Activated CD8-positive, alpha-beta memory T cell treated with anti-CD3 and anti-CD28 coated beads, Interleukin-2, amount 50 U/mL, for 48 hours (primary cell): ENCODE results near the gene MAP2K7.
A peak's percentile ranks its signal among the peaks of the same experiment; 100 is the strongest.
"Not testable (repeated sequence)": the region's sequence is repeated elsewhere in the genome, so short reads cannot be mapped to it uniquely, and the experiment has no call there.

Experiments
- DNase-seq: peaks from one replicate; pipeline ENCODE4 v3.0.0-alpha.2; 2020

MAP2K7 gene

GRCh38 chr19:7920519-7921301 lies 17.0 kb downstream of the MAP2K7 start:
- peak; percentile 99 for DNase-seq

DNA sequence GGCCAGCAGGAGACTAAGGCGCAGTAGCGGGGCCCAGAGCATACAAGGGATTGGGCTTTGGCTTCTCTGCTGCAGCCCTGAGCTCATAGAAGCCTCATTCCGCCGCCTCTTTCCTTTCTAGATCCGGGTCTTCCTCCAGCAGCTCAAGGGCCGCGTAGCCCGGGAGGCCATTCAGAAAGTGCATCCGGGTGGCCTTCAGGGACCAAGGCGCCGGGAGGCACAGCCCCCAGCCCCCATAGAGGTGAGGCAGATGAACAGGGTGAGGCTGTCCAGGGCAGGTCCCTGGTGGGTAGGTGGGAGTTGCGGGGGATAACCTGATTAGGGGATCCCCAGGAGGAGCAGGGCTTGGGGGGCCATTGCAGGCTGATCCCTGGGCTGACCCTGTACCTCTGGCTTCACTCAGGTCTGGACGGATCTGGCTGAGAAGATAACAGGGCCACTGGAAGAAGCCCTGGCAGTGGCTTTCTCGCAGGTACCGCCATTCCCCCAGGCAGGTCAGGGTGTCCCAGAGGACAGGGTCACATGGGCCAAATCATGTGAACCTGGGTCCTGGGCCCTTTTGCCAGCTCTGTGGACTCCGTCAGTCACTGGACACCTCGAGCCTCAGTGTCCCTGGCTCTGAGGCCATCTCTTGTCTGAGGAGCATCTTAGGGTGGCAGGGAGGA lies 17.8 kb downstream of the MAP2K7 start:
- no peak for DNase-seq

DNA sequence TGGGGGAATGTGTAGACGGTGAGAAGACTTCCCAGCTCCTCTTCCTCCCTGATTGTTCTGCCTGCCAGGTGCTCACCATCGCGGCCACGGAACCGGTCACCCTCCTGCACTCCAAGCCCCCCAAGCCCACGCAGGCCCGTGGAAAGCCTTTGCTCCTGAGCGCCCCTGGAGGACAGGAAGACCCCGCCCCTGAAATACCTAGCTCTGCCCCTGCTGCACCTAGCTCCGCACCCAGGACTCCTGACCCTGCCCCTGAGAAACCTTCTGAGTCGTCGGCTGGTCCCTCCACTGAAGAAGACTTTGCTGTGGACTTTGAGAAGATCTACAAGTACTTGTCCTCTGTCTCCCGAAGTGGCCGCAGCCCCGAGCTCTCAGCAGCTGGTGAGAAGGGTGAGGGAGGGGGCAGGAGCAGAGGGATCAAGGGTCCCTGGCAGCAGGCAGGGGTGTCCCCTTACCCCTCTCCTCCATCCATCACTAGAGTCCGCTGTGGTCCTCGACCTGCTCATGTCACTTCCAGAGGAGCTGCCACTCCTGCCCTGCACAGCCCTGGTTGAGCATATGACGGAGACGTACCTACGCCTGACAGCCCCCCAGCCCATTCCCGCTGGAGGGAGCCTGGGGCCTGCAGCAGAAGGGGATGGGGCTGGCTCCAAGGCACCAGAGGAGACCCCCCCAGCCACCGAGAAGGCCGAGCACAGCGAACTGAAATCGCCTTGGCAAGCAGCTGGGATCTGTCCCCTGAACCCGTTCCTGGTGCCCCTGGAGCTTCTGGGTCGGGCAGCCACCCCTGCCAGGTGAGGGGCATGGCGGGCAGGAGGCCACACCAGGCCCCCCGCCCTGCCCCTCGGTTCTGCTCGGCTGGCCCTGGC lies 18.5 kb downstream of the MAP2K7 start:
- DNase-seq: no peak

DNA sequence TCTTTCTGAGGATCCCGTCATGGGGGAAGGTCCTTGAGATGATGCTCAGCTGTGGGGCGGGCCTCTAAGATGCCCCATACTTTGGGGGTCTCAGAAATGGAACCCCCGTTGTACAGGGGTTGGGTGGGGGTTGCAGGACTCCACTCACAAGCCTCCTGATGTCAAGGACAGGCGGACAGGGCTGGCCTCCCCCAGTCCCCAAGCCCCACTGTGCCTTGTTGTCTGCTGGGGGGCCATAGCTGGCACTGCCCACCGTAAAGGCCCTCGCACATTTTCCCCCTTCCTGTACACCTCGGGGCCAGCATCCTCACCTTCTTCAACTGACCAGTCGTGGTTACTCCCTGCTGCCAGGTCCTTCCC lies 19.1 kb downstream of the MAP2K7 start:
- no peak for DNase-seq

GRCh38 chr19:7923295-7924191 lies 19.9 kb downstream of the MAP2K7 start:
- no peak for DNase-seq

DNA sequence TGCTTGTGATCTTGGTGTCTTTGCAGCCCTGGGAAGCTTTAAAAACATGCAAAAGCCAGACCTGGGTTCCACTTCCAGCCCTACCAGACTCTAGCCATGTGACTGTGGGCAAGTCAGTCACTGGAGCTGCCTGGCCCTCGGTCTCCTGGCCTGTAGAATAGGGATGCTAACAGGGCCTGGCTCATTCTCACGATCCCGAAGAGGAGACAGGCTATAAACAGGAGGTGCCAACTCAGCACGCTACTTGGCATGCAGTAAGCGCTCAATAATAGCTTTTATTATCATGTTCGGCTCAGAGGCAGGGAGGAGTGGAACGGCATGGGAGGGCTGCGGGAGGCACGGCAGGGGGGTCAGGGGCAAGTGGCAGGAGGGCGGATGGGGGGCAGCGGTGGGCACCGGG lies 20.6 kb downstream of the MAP2K7 start:
- no peak for DNase-seq

DNA sequence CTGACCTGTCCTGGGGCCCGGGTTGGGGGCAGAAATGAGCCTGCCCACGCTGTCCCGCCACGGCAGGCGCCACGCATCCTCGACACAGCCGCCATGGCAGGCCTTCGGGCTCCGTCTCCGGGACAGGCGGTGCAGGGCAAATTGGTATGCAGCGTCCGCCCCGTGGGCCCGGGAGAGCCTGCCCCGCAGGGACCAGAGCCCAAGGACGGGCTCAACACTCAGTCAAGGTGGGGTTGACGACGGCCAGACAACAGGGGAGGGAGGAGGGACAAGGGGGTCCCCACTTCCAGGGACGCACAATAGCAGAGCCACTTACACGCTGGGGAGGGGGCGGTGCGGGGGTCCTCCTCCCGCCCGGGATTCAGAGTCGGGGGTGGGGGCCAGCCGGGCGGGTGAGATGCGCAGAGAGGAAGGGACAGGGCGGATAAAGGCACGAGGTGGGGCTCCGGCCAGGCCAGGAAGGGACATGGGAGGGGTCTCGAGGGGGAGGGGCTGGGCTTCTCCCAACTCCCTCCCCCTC lies 21.0 kb downstream of the MAP2K7 start:
- no peak for DNase-seq

GRCh38 chr19:7925171-7925851 lies 21.6 kb downstream of the MAP2K7 start:
- peak; percentile 96 for DNase-seq

GRCh38 chr19:7926021-7926726 lies 22.5 kb downstream of the MAP2K7 start, which contains the start of gene CTXN1:
TSS of gene CTXN1 (minus strand) at chr19:7926135. CDS start at chr19:7925538, 597 bp downstream.
- DNase-seq: peak; percentile 93

DNA sequence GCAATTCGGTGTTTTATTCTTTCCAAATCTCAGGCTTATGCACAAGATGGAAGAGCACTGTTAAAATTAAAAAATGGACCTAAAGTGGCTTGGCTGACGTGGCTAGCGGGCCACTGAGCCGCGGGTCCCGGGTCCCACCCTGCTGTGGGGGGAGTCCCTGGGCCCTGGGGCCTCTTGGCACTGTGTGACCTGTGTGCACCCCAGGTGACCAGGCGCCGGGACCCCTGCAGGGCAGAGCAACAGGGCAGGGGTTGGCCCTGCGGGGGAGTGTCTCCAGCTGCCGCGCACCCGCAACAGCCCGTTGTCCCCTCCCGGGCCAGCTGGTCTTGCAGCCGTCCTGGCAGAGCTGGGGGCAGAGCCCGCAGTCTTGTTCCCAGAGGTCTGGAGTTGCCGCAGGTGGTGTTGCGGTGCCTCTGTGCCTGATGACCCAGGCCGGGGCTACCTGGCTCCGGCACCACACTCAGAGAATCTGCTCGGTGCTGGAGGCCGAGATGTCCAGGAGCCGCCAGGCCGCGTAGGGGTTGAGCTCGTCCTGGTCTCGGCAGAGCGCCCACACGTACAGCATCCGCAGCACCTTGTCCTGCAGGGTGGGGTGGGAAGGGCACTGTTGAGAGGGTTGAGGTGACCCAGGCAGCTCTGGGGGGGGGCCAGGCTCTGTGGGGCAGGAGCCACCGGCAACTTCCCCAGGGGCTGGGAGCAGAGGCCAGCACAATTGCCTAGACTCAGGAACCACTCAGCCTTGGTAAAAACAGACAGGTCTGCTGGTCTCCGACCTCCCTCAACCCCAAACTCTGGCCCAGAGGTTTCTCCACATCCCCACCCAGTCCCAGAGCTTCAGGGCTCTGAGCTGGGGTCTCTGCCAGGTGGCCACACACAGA lies 23.3 kb downstream of the MAP2K7 start:
- no peak for DNase-seq

DNA sequence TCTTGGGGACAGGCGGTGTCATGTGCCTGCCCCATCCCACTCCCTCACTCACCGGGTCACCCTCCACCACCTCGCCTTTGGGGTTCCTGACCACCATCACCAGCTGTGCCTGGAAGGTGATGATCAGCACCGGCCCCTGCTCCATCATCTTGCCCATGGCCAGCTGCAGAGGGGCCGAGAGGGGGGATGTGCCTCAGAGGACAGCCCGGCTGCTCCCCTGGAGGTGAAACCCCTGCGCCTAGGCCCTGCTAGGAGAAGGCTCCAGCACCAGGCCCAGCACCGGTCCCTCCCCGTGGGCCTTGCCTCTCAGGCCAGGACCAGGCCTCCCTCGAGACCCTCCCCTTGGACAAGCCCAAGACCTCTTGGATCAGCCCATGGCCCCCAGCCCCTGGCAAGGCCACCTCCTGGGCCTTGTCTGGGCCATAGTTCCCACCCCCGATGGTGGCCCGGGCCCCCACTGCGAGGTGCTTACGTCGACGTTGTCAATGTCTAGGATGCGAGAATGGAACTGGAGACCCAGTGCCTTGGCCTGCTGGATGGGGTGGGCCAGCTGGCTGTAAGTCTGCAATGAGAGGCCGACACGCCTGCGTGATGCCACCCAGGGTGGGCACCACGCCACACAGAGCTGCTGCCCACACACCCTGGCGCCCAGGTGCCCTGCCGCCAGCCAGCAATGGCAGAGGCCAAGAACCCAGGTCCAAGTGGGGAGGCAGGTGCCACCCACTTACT lies 24.1 kb downstream of the MAP2K7 start:
- no peak for DNase-seq

DNA sequence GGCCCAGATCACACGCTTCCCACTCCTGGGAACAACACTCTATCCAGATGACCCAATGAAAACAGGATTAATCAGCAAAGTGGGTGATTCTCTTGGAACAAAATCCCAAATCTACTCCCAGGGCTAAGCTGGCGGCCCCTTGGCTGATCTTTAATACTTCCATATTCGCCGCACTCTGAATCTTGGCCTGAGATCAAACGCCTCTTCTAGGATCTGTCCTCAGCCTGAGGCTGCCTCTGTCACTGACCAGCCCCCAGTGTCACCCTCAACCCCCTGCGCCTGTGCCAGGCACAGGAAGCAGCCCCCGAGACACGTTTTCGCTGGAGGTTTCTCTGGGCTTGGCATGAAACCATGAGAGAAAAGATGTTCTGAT lies 24.6 kb downstream of the MAP2K7 start:
- DNase-seq: no peak

GRCh38 chr19:7928741-7929701 lies 25.3 kb downstream of the MAP2K7 start:
- peak; percentile 86 for DNase-seq

DNA sequence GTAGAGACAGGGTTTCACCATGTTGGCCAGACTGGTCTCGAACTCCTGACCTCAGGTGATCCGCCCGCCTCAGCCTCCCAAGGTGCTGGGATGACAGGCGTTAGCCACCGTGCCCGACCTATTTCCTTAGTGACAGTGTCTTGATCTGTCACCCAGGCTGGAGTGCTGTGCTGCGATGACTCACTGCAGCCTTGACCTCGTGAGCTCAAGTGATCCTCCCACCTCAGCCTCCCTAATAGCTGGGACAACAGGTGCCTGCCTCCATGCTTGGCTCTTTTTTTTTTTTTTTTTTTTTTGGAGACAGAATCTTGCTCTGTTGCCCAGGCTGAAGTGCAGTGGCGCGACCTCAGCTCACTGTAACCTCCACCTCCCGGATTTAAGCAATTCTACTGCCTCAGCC lies 26.4 kb downstream of the MAP2K7 start:
- DNase-seq: not testable (repeated sequence)

- DNase-seq: no peak
Measured at GRCh38 chr19:7930765-7931164, 27.1 kb downstream of the MAP2K7 start.

DNA sequence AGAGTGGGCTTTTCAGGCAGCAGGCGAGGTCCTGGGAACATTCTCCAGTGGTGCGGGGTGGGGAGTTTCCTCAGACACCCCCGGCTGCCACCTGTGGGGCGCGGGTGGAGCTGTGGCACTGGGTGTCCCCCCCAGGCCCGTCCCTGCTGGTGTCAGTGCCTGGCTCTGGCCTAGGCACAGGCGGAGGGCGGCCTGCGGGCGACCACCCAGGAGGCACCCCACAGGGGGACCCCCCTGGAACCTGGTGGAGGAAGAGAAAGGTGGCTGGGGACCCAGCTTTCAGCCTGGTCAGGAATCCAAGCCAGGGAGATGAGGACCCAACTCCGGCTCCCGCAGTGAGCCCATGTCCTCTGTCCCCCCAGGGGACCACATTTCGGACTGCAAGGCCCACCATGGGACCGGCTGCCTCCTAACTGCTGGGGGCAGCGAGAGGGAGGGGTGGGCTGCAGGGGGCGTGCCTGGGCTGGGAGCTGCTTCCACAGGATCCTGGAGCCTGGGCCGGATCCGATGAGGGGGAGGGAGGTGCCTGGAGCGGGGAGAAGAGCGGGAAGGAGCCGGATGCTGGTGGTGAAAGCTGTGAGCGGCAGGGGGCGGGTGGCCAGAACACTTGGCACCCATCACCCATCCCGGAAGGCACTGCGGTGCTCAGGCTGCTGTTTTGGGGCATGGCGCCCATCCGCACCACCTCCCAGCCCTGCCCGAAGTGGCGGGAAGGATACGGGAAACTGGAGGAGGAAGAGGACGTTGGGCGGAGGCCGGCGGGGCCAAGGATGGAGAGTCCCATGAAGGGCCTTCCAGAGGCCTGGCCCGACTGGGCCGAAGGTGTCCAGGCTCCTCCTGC lies 27.8 kb downstream of the MAP2K7 start:
- no peak for DNase-seq
